Measurements from ENCODE around the gene EHMT1. TPM values are rescaled to one million over a fixed set of nuclear protein-coding genes. Genes with fewer than 3 reads are reported as not detected.

Gene EHMT1
- total RNA-seq, 2 experiments from 2014 or later = 145 to 295 TPM

GRCh38 chr9:137691646-137692351 is 73.0 kb downstream of the EHMT1 start:
- H3K27ac ChIP-seq (ENCODE audit: low read depth, low read length, poor library complexity, severe bottlenecking) = peak overlapping the region; percentile 26
- no peaks in the 10 kb centered on the region for H3K9me2 ChIP-seq (ENCODE audit: insufficient read depth, low read length)
- DNase-seq (ENCODE audit: low spot score) = no peak
- H3K4me1 ChIP-seq (ENCODE audit: insufficient read depth, low read length, poor library complexity, severe bottlenecking) = peaks cover 35% of the 10 kb centered on the region
- BruUV-seq (replicated peaks) = no TSS peak
- no peak overlapping the region for H2AFZ ChIP-seq (ENCODE audit: low read length)
- ChIA-PET CTCF (ENCODE audit: unreplicated experiment) (no interaction called here), POLR2A (no interaction called here)
- H3K4me3 ChIP-seq (ENCODE audit: low read depth, low read length, poor library complexity, severe bottlenecking) = no peak overlapping the region
- peaks cover 52% of the 10 kb centered on the region for H3K36me3 ChIP-seq (ENCODE audit: insufficient read depth, low read length)
- H3K79me2 ChIP-seq (ENCODE audit: insufficient read depth, low read depth, low read length) = peaks cover 93% of the 10 kb centered on the region
- intact Hi-C loops (cut with micrococcal nuclease; ENCODE audit: unreplicated experiment) = no loop called here
- no peaks in the 10 kb centered on the region for H4K20me1 ChIP-seq (ENCODE audit: insufficient read depth, low read length)
- H3K9me3 ChIP-seq (ENCODE audit: low read length) = no peaks in the 10 kb centered on the region
- TF ChIP-seq EZH2phosphoT487 (IDR thresholded peaks at IDR 0.05; ENCODE audit: borderline replicate concordance, low read depth, low read length) (no peak), CTCF (conservative IDR thresholded peaks at IDR 0.05; ENCODE audit: low read length) (no peak)
- H3K4me2 ChIP-seq (ENCODE audit: low read length) = peak overlapping the region; percentile 26

- Histone ChIP-seq H4K20me1 (ENCODE audit: insufficient read depth, low read length) (no peaks in the 10 kb centered on the region), H3K4me1 (ENCODE audit: insufficient read depth, low read length, poor library complexity, severe bottlenecking) (peaks cover 35% of the 10 kb centered on the region), H2AFZ (ENCODE audit: low read length) (no peak overlapping the region), H3K79me2 (ENCODE audit: insufficient read depth, low read depth, low read length) (peaks cover 93% of the 10 kb centered on the region), H3K9me3 (ENCODE audit: low read length) (no peaks in the 10 kb centered on the region), H3K9me2 (ENCODE audit: insufficient read depth, low read length) (no peaks in the 10 kb centered on the region), H3K36me3 (ENCODE audit: insufficient read depth, low read length) (peaks cover 67% of the 10 kb centered on the region), H3K4me2 (ENCODE audit: low read length) (peak overlapping the region; percentile 51), H3K4me3 (ENCODE audit: low read depth, low read length, poor library complexity, severe bottlenecking) (no peak overlapping the region), H3K27ac (ENCODE audit: low read depth, low read length, poor library complexity, severe bottlenecking) (peak overlapping the region; percentile 60)
- DNase-seq (ENCODE audit: low spot score) = no peak
- intact Hi-C loops (cut with micrococcal nuclease; ENCODE audit: unreplicated experiment) = no loop called here
- CTCF ChIA-PET (ENCODE audit: unreplicated experiment) = interaction anchor here (0.9 to 1.1 kb wide), 3 partner anchors 12 to 21 kb away, joined by 4 to 5 read pairs (median 4); no protein-coding TSS in a partner anchor
- no TSS peak for BruUV-seq (replicated peaks)
- TF ChIP-seq EZH2phosphoT487 (IDR thresholded peaks at IDR 0.05; ENCODE audit: borderline replicate concordance, low read depth, low read length) (no peak), CTCF (conservative IDR thresholded peaks at IDR 0.05; ENCODE audit: low read length) (no peak)
- POLR2A ChIA-PET = no interaction called here
These were observed 75.6 kb downstream of the EHMT1 start for GRCh38 chr9:137694236-137694959.
